PFSK-1 (cell line): ENCODE data around the gene CABP4.

Source experiments
- FOXP2 ChIP-seq: optimal IDR thresholded peaks from 2 replicates; pipeline ENCODE3; 2011; ENCODE audit warnings: borderline replicate concordance, control low read depth, inconsistent platforms; ENCODE audit not compliant: insufficient read depth; ENCODE audit errors: extremely low read length, extremely low read depth
- POLR2AphosphoS5 ChIP-seq: IDR thresholded peaks from 2 replicates; pipeline ENCODE4 v1.6.1; 2012; ENCODE audit warnings: low read depth, mild to moderate bottlenecking, control low read depth, low read length, moderate library complexity
- SIN3A ChIP-seq: IDR thresholded peaks from 2 replicates; pipeline ENCODE4 v1.6.1; 2012; ENCODE audit warnings: mild to moderate bottlenecking, low read length, moderate library complexity, borderline replicate concordance; ENCODE audit not compliant: insufficient read depth
- TAF1 ChIP-seq: IDR thresholded peaks from 2 replicates; pipeline ENCODE4 v1.6.1; 2012; ENCODE audit warnings: low read length, control low read depth, borderline replicate concordance; ENCODE audit not compliant: insufficient read depth
- TF ChIP-seq, protein P1 (sequence below), 2 experiments: IDR thresholded peaks; 2 replicates each; pipeline versions ENCODE4 v1.6.1 to v1.8.0; 2011 to 2012; ENCODE audit warnings: low read depth in 2 of 2, low read length in 2 of 2, control low read depth in 1 of 2, inconsistent platforms in 1 of 2, mild to moderate bottlenecking in 1 of 2, moderate library complexity in 1 of 2; ENCODE audit not compliant: insufficient read depth in 1 of 2

GRCh38 chr11:67409261-67409666 lies 45.9 kb upstream of the CABP4 start:
- TF ChIP-seq POLR2AphosphoS5 (no peak), TAF1 (no peak), SIN3A (no peak), FOXP2 (no peak)
- TF ChIP-seq, protein P1, sequence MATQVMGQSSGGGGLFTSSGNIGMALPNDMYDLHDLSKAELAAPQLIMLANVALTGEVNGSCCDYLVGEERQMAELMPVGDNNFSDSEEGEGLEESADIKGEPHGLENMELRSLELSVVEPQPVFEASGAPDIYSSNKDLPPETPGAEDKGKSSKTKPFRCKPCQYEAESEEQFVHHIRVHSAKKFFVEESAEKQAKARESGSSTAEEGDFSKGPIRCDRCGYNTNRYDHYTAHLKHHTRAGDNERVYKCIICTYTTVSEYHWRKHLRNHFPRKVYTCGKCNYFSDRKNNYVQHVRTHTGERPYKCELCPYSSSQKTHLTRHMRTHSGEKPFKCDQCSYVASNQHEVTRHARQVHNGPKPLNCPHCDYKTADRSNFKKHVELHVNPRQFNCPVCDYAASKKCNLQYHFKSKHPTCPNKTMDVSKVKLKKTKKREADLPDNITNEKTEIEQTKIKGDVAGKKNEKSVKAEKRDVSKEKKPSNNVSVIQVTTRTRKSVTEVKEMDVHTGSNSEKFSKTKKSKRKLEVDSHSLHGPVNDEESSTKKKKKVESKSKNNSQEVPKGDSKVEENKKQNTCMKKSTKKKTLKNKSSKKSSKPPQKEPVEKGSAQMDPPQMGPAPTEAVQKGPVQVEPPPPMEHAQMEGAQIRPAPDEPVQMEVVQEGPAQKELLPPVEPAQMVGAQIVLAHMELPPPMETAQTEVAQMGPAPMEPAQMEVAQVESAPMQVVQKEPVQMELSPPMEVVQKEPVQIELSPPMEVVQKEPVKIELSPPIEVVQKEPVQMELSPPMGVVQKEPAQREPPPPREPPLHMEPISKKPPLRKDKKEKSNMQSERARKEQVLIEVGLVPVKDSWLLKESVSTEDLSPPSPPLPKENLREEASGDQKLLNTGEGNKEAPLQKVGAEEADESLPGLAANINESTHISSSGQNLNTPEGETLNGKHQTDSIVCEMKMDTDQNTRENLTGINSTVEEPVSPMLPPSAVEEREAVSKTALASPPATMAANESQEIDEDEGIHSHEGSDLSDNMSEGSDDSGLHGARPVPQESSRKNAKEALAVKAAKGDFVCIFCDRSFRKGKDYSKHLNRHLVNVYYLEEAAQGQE (IDR thresholded peaks at IDR 0.05; ENCODE audit: insufficient read depth in 1 of 2, low read depth in 2 of 2, low read length in 2 of 2): no peak
